Upper lobe of left lung (tissue), 4 donors: ENCODE data around the gene DCAF17.

Source experiments
- CTCF ChIP-seq, 6 experiments: fragments of 450-650 bp in 4 of 6; fragments of 200-600 bp in 2 of 6; sonication (generic) in 2 of 6; IDR thresholded peaks; one replicate each; pipeline ENCODE4 v1.5.1; 2016 to 2019; ENCODE audit warnings: antibody characterized with exemption in 6 of 6
- POLR2A ChIP-seq, 4 donors: fragments of 450-650 bp; IDR thresholded peaks; one replicate each; pipeline ENCODE4 v1.5.1; 2016 to 2017; ENCODE audit warnings: antibody characterized with exemption in 4 of 4, mild to moderate bottlenecking in 2 of 4

GRCh38 chr2:171482308-171482707 lies 48.3 kb downstream of the DCAF17 start:
- TF ChIP-seq POLR2A (IDR thresholded peaks at IDR 0.05) (no peak), CTCF (IDR thresholded peaks at IDR 0.05) (no peak)
